HG03521 (cell line): ENCODE results near the gene PHACTR3.

ENCODE experiments used
- ATAC-seq: cut with Tn5 transposase; IDR thresholded peaks from one replicate; pipeline ENCODE4 v1.9.1; 2021; ENCODE audit warnings: mild to moderate bottlenecking, moderate library complexity; ENCODE audit not compliant: unreplicated experiment

Gene PHACTR3

DNA sequence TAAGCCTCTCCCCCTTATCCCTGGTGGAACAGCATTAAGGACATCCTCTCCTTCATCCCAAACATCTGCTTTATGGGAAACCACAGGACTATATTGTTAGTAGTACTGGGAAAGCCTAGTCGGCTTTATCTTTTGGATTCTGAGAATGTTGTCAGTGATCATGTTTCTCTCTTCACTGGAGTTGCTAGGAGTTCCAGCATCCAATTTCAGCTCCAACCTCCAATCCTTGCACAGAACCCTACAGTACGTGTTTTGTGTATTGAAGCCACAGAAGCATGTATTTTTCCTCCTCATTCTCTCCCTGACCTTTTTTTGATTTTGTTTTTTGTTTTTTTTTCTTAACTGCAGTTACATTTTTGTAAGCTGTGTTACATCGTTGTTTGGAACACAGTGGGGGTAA lies 84.0 kb downstream of the PHACTR3 start:
- no peak for ATAC-seq

DNA sequence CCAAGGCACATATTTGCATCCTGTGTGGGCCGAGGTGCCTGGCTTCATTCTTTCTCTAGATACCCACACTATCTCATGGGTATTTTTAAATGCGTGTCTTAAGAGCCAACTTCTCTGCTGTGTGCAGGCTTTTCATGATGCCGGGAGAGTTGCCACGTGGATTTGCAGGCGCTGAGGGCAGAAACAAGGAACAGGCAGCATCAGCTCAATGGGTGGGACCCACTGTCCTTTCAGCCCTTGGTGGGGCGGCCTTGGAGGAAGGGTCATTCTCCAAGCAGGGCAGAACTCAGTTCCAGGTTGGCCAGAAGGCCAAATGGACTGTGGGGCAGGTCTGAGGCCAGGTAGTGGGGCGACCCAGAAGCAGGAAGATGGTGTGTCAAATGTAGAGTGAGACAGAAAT lies 84.7 kb downstream of the PHACTR3 start:
- ATAC-seq: no peak

- ATAC-seq: no peak
Measured at GRCh38 chr20:59690101-59690500, 85.8 kb downstream of the PHACTR3 start.

DNA sequence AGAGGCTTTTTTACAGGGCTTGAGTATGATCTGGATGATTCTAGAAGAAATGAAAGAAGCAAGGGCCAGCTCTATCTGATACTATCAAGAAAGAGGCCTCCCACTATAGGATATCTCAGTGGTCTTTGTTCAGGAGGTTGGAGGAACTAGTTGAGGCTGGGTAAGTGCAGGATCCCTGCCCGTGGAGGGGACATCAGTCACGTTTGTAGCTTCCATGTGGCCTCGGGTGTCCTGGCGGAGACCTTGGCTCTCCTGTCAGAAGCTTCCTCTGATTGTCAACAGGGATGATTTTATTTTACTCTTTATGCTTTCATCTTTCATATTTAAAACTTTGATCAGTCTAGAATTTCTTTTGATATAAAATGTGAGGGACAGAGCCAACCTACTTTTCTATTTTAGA lies 86.6 kb downstream of the PHACTR3 start:
- no peak for ATAC-seq

DNA sequence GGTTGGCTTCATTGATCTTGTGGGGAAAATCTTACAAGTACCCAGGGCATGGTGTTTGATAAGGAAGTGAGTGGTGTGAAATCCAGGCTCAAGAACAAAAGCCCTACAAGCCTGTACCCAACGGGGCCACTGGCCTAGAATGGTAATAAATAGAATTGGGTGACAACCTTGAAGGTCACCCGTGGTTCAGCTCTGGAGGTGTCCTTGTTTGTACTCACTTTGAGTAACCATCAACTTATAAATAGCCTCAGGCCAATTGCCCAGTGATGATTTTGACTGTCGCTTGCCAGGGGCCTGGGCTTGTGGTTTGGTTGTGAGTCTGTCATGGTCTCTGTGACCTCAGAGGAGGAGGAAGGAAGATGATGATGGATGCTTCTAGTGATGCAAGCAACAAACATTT lies 87.8 kb downstream of the PHACTR3 start:
- no peak for ATAC-seq

DNA sequence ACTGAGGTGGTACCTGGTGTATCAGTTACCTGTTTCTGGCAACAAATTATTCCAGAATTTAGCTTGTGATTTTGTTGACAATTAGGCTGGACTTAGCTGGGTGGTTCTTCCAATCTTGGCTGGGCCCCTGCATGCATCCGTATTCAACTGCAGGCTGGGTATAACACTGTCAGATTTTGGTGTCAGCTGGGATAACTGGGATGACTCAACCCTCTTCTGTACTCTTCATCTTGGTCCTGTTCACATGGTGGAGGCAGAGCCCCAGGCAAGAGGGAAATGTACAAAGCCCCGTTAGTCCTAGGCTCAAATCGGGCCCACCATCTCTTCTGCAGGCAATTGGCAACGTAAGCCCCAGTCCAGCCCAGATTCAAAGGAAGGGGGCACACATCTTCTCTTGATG lies 89.2 kb downstream of the PHACTR3 start:
- no peak for ATAC-seq

GRCh38 chr20:59696476-59696875 lies 92.1 kb downstream of the PHACTR3 start:
- ATAC-seq: no peak

DNA sequence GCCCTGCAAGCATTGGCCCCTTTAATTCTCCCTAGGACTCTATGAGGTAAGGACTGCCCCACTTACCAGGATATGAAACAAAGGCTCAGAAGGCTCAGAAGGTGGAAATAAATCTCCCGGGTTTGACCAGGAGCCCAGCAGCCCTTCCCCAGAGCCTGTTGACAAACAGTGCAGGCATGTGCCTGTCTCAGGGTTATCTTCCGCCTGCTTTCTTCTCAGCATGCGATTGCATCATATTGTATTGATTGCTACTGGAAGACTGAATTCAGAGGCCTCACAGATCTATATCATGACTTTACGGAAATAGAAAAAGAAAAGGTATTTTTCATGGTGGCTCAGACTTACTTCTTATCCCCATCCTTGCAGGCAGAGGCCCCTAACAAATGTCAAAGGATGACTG lies 92.7 kb downstream of the PHACTR3 start:
- no peak for ATAC-seq

DNA sequence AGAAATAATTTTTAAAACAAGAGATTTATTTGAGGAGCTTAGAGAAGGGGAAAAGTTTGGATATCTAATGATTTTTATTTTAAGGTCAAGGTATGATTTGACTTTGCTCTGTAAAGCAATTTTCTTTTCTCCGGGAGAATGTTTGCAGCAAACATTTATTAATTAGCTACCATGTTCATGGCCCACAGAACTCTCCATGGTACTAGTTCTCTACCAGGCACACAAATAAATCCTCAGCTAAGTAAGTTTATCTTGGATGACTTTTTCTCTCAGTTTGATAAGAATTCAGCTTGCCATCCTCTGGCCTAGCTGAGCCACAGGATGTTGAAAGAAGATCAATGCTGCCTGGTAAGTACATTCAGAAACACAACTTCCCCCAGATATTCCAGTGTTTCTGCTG lies 94.3 kb downstream of the PHACTR3 start:
- no peak for ATAC-seq

- ATAC-seq: no peak
Measured at GRCh38 chr20:59701236-59701635, 96.9 kb downstream of the PHACTR3 start.

DNA sequence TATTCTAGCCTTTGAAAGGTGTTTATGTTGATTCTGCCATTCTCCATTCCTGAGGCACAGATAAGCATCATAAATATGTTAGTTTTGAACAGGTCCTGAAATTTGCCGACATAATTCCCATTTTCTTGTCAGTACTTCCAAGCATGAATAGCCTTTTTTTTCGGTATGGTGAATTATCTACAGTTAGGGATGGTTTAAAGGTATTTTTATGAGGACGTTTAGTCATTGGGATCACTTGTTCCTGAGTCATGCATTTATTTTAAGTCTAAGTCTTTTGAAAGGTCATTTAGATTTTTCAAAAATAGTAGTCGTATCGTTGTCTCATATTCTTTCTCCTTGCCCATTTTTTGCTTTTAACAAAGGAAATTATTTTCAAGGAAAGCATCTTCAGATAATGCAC lies 98.7 kb downstream of the PHACTR3 start:
- ATAC-seq: no peak

GRCh38 chr20:59705651-59706399 lies 101.5 kb downstream of the PHACTR3 start:
- ATAC-seq: no peak

- no peak for ATAC-seq
Measured at GRCh38 chr20:59706400-59706693, 102.0 kb downstream of the PHACTR3 start.

GRCh38 chr20:59708326-59708725 lies 104.0 kb downstream of the PHACTR3 start:
- ATAC-seq: no peak

- ATAC-seq: no peak
Measured at GRCh38 chr20:59709636-59710035, 105.3 kb downstream of the PHACTR3 start.

DNA sequence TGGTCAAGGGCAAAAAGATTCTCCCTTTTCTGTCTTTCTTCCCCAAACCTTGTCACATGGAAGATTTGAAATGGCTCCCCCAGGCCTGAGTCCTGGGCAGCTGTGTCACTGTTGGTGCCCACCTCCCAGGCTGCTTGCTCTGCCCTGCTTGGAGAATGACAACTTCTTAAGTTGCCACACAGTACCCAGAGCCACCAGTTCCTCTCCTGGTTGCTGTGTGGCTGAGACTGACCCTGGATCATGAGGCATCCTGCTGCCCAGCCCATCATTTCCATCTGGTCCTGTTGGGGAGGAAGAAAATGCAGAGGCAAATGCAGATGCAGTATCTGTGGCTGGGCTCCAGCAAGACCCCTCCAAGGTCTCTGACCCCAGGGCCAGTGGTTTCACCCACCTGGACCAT lies 113.7 kb downstream of the PHACTR3 start:
- ATAC-seq: no peak

DNA sequence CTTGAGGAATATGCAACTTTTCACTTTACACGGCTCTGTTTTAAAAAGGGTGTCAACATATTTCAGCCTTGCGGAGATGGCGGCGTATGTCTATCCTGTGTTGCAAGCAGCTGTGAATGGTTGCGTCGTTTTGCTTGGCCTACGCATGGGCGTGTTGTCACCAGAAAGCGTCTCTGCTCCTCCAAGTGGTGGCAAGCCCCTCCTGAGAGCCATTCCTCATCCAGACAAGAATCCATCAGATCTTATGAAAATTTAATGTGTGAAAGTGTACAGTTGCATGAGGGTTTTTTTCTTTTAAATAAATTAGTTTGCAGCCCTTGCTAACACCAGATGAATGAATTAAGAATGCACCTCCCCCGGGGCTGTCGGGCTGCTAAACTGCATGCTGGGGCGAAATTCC lies 114.4 kb downstream of the PHACTR3 start:
- no peak for ATAC-seq

DNA sequence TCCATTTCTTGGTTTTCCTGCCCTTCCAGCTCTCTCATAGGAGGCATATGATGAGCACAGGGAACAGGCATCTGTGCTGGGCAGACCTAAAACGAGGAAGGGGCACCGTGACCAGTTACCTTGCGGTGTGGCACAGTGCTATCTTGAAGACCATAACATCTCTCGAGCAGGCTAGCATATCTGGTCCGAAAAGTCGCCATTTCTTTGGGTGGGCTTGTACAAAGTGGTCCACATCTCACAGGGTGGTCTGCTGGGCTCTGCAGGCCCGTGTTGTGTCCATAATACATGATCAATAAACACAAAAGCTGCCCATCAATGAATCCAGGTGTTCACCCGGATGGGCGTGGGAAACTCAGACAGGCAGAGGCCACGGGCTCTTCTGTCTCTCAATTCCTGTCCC lies 115.7 kb downstream of the PHACTR3 start:
- ATAC-seq: no peak

DNA sequence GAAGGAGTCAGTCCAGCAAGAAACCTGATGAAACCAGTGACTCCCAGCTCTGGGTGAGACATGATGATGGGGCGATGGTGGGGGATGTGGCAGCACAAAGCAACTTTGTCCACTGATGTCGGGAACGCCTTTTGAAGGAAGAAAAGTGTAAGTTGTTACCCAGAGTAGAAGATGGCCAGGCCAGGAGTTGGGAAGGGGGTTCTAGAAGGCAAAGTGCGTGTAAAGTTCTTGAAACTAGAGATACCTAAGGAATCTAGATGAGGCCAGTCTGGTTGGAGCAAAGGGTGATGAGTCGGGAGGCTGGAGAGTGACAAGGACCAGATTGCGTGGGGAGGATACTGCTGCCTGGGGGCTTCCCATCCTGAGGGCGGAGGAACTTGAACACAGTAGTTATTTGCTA lies 117.0 kb downstream of the PHACTR3 start:
- ATAC-seq: no peak

- ATAC-seq: no peak
Measured at GRCh38 chr20:59723108-59723500, 118.8 kb downstream of the PHACTR3 start.

- ATAC-seq: no peak
Measured at GRCh38 chr20:59723607-59724456, 119.5 kb downstream of the PHACTR3 start.
